ENCODE measurements around the gene TP53BP1. TPM values are rescaled to one million over a fixed set of nuclear protein-coding genes. Genes with fewer than 3 reads are reported as not detected.
A peak's percentile ranks its signal among the peaks of the same experiment; 100 is the strongest.
"Not testable (repeated sequence)": the region's sequence is repeated elsewhere in the genome, so short reads cannot be mapped to it uniquely, and the experiment has no call there.

Gene TP53BP1
- 10 to 100 TPM; 33.2 to 35.0 TPM for total RNA-seq

GRCh38 chr15:43492673-43493601 lies at the start of gene TP53BP1:
Gene TP53BP1 (minus strand): TSS chr15:43493156. CDS start chr15:43493043, 113 bp downstream.
- peaks cover 3 to 5% of the 10 kb centered on the region in 2 donors for H3K36me3 Mint-ChIP-seq (ENCODE audit: insufficient read depth in 2 of 2)
- ATAC-seq (replicated peaks in 1 of 2) (peak; percentile 99 to 100), DNase-seq (peak; percentile 93 to 97)
- H3K27me3 Mint-ChIP-seq (ENCODE audit: low read depth): no peaks in the 10 kb centered on the region
- peaks cover 27% of the 10 kb centered on the region for H3K4me1 Mint-ChIP-seq (ENCODE audit: low read depth)
- peak within 1 kb of the TSS; percentile 87 to 90 for H3K4me3 Mint-ChIP-seq
- peak within 1 kb of the TSS; percentile 89 for H3K27ac Mint-ChIP-seq
- H3K9me3 Mint-ChIP-seq: no peaks in the 10 kb centered on the region

GRCh38 chr15:43541785-43542184 lies 48.8 kb upstream of the TP53BP1 start:
- ATAC-seq (replicated peaks in 1 of 2) (no peak), DNase-seq (no peak)
- Mint-ChIP-seq H3K36me3 (ENCODE audit: insufficient read depth in 2 of 2) (no peaks in the 10 kb centered on the region), H3K9me3 (no peaks in the 10 kb centered on the region), H3K4me1 (ENCODE audit: low read depth) (peaks cover 6% of the 10 kb centered on the region), H3K4me3 (no peak overlapping the region), H3K27ac (no peak overlapping the region), H3K27me3 (ENCODE audit: low read depth) (no peaks in the 10 kb centered on the region)

- Mint-ChIP-seq H3K4me3 (no peak overlapping the region), H3K27ac (no peak overlapping the region), H3K27me3 (ENCODE audit: low read depth) (no peaks in the 10 kb centered on the region), H3K36me3 (ENCODE audit: insufficient read depth in 2 of 2) (no peaks in the 10 kb centered on the region), H3K4me1 (ENCODE audit: low read depth) (peaks cover 6% of the 10 kb centered on the region), H3K9me3 (no peaks in the 10 kb centered on the region)
- DNase-seq (no peak), ATAC-seq (replicated peaks in 1 of 2) (no peak)
Measured at GRCh38 chr15:43538091-43538490, 45.1 kb upstream of the TP53BP1 start.

GRCh38 chr15:43534897-43535296 lies 41.9 kb upstream of the TP53BP1 start:
- DNase-seq (no peak), ATAC-seq (replicated peaks in 1 of 2) (no peak)
- no peaks in the 10 kb centered on the region for H3K9me3 Mint-ChIP-seq
- H3K4me1 Mint-ChIP-seq (ENCODE audit: low read depth): no peaks in the 10 kb centered on the region
- no peak overlapping the region for H3K27ac Mint-ChIP-seq
- H3K27me3 Mint-ChIP-seq (ENCODE audit: low read depth): no peaks in the 10 kb centered on the region
- no peak overlapping the region for H3K4me3 Mint-ChIP-seq
- no peaks in the 10 kb centered on the region for H3K36me3 Mint-ChIP-seq (ENCODE audit: insufficient read depth in 2 of 2)

GRCh38 chr15:43532826-43533225 lies 39.9 kb upstream of the TP53BP1 start:
- not testable (repeated sequence) for H3K9me3 Mint-ChIP-seq; H3K4me3 Mint-ChIP-seq; H3K27ac Mint-ChIP-seq; ATAC-seq (replicated peaks in 1 of 2); H3K36me3 Mint-ChIP-seq (ENCODE audit: insufficient read depth in 2 of 2); DNase-seq; H3K27me3 Mint-ChIP-seq (ENCODE audit: low read depth); H3K4me1 Mint-ChIP-seq (ENCODE audit: low read depth)

- no peaks in the 10 kb centered on the region for H3K9me3 Mint-ChIP-seq
- no peak for ATAC-seq (replicated peaks in 1 of 2)
Measured at GRCh38 chr15:43531018-43531670, 38.2 kb upstream of the TP53BP1 start.

GRCh38 chr15:43529587-43530345 lies 36.8 kb upstream of the TP53BP1 start:
- no peaks in the 10 kb centered on the region for H3K9me3 Mint-ChIP-seq
- H3K4me3 Mint-ChIP-seq: no peak overlapping the region
- peaks cover 8% of the 10 kb centered on the region for H3K4me1 Mint-ChIP-seq (ENCODE audit: low read depth)
- H3K36me3 Mint-ChIP-seq (ENCODE audit: insufficient read depth in 2 of 2): no peaks in the 10 kb centered on the region
- H3K27me3 Mint-ChIP-seq (ENCODE audit: low read depth): no peaks in the 10 kb centered on the region
- ATAC-seq (replicated peaks in 1 of 2) (peak in 1 of 2 donors; percentile 24), DNase-seq (no peak)
- no peak overlapping the region for H3K27ac Mint-ChIP-seq

More at GRCh38 chr15:43531018-43531670, 38.2 kb upstream of the TP53BP1 start:
- H3K27me3 Mint-ChIP-seq (ENCODE audit: low read depth): no peaks in the 10 kb centered on the region
- no peak for DNase-seq
- H3K4me3 Mint-ChIP-seq: no peak overlapping the region
- H3K27ac Mint-ChIP-seq: no peak overlapping the region
- H3K4me1 Mint-ChIP-seq (ENCODE audit: low read depth): no peaks in the 10 kb centered on the region
- H3K36me3 Mint-ChIP-seq (ENCODE audit: insufficient read depth in 2 of 2): no peaks in the 10 kb centered on the region

- no peaks in the 10 kb centered on the region for H3K36me3 Mint-ChIP-seq (ENCODE audit: insufficient read depth in 2 of 2)
- ATAC-seq (replicated peaks in 1 of 2): no peak
- H3K4me3 Mint-ChIP-seq: no peak overlapping the region
- H3K27me3 Mint-ChIP-seq (ENCODE audit: low read depth): no peaks in the 10 kb centered on the region
- peaks cover 8% of the 10 kb centered on the region for H3K4me1 Mint-ChIP-seq (ENCODE audit: low read depth)
- DNase-seq: no peak
- H3K27ac Mint-ChIP-seq: no peak overlapping the region
- no peaks in the 10 kb centered on the region for H3K9me3 Mint-ChIP-seq
Measured at GRCh38 chr15:43529141-43529540, 36.2 kb upstream of the TP53BP1 start.

- no peak for ATAC-seq (replicated peaks in 1 of 2)
- no peaks in the 10 kb centered on the region for H3K27me3 Mint-ChIP-seq (ENCODE audit: low read depth)
- H3K36me3 Mint-ChIP-seq (ENCODE audit: insufficient read depth in 2 of 2): no peaks in the 10 kb centered on the region
- peaks cover 8% of the 10 kb centered on the region for H3K4me1 Mint-ChIP-seq (ENCODE audit: low read depth)
- DNase-seq: no peak
- no peak overlapping the region for H3K4me3 Mint-ChIP-seq
- H3K27ac Mint-ChIP-seq: no peak overlapping the region
- no peaks in the 10 kb centered on the region for H3K9me3 Mint-ChIP-seq
Measured at GRCh38 chr15:43528542-43529007, 35.6 kb upstream of the TP53BP1 start.

GRCh38 chr15:43527802-43528541 lies 35.0 kb upstream of the TP53BP1 start:
- Mint-ChIP-seq H3K27ac (no peak overlapping the region), H3K36me3 (ENCODE audit: insufficient read depth in 2 of 2) (no peaks in the 10 kb centered on the region), H3K4me3 (no peak overlapping the region), H3K9me3 (no peaks in the 10 kb centered on the region), H3K4me1 (ENCODE audit: low read depth) (peaks cover 8% of the 10 kb centered on the region), H3K27me3 (ENCODE audit: low read depth) (no peaks in the 10 kb centered on the region)
- ATAC-seq (replicated peaks in 1 of 2) (no peak), DNase-seq (no peak)

- ATAC-seq (replicated peaks in 1 of 2) (no peak), DNase-seq (no peak)
- no peaks in the 10 kb centered on the region for H3K36me3 Mint-ChIP-seq (ENCODE audit: insufficient read depth in 2 of 2)
- H3K4me3 Mint-ChIP-seq: no peak overlapping the region
- H3K9me3 Mint-ChIP-seq: no peaks in the 10 kb centered on the region
- peaks cover 8% of the 10 kb centered on the region for H3K4me1 Mint-ChIP-seq (ENCODE audit: low read depth)
- H3K27ac Mint-ChIP-seq: no peak overlapping the region
- H3K27me3 Mint-ChIP-seq (ENCODE audit: low read depth): no peaks in the 10 kb centered on the region
Measured at GRCh38 chr15:43527016-43527801, 34.3 kb upstream of the TP53BP1 start.

All from activated T-cell treated with anti-CD3 and anti-CD28 coated beads, Interleukin-2, amount 50 U/mL, for 72 hours (primary cell).